ENCODE measurements around the gene NACC2.

Gene NACC2

DNA sequence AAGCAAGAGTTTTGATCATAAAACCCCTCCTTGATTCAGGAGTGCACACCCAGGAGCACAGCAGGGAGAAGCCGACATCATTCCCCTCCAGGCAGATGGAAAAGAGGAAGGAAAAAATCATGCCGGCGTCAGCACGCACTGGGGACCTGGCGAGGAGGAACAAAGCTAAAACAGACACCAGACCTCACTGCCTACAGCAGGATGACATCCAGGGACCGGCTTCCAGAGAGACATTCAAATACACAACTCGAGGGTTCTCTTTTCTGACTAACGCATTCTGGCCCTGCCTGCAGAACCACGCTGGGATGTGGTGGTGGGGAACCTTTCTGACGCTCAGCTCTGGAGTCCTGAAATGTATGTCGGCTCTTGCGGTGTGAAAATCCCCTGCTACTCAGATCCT, 136.6 kb downstream of the NACC2 start:
- H3K9me3 Mint-ChIP-seq: no peaks in the 10 kb centered on the region
- DNase-seq (ENCODE audit: low spot score in 2 of 2): no peak
- peaks cover 16% of the 10 kb centered on the region for H3K36me3 Mint-ChIP-seq (ENCODE audit: insufficient read depth)
- peak overlapping the region; percentile 7 for H3K4me3 Mint-ChIP-seq
- no peak overlapping the region for H3K27ac Mint-ChIP-seq (ENCODE audit: low read depth)
- no peak for ATAC-seq (replicated peaks; ENCODE audit: extremely low read depth, poor library complexity, severe bottlenecking)
- H3K4me1 Mint-ChIP-seq: peaks cover 33% of the 10 kb centered on the region
- no peaks in the 10 kb centered on the region for H3K27me3 Mint-ChIP-seq

DNA sequence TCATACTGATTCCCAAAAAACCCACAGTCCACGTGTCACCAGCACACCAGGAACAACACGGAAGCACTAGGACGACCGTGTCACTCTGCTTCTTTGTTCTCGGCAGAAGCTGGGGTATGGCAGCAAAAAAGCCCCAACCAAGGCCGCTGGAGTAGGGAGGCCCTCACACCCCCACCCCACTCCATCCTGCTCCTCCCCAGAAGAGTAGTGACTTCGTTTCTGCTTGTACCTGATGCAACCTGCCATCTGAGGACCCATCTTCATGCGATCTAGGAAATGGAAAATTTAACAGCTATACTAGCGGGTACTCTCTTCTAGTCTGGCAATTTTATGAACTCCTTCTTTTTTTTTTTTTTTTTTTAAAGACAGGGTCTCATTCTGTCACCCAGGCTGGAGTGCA, 137.7 kb downstream of the NACC2 start:
- H3K36me3 Mint-ChIP-seq (ENCODE audit: insufficient read depth): peaks cover 22% of the 10 kb centered on the region
- DNase-seq (ENCODE audit: low spot score in 2 of 2) (no peak), ATAC-seq (replicated peaks; ENCODE audit: extremely low read depth, poor library complexity, severe bottlenecking) (no peak)
- no peaks in the 10 kb centered on the region for H3K9me3 Mint-ChIP-seq
- H3K4me3 Mint-ChIP-seq: no peak overlapping the region
- H3K27me3 Mint-ChIP-seq: no peaks in the 10 kb centered on the region
- no peak overlapping the region for H3K27ac Mint-ChIP-seq (ENCODE audit: low read depth)
- H3K4me1 Mint-ChIP-seq: peaks cover 28% of the 10 kb centered on the region

DNA sequence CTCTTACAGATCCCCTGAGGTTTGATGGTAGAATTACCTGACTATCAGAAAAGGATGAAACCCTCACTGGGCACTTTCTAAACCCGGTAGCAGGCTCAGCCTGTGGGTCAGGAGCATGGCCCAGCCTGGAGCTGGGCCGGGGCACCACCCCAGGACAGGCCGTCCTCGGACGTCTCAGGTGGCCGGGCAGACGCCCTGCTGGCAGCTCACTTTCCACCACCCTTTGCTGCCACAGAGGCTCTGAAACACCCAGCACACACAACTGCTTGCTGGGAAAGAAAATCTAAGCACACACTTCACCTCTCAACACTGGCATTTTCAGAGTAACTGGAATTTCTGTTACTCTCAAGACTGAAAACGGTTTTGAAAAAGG, 138.3 kb downstream of the NACC2 start:
- DNase-seq (ENCODE audit: low spot score in 2 of 2) (no peak), ATAC-seq (replicated peaks; ENCODE audit: extremely low read depth, poor library complexity, severe bottlenecking) (no peak)
- H3K4me1 Mint-ChIP-seq: peaks cover 21% of the 10 kb centered on the region
- no peaks in the 10 kb centered on the region for H3K9me3 Mint-ChIP-seq
- H3K27ac Mint-ChIP-seq (ENCODE audit: low read depth): no peak overlapping the region
- no peak overlapping the region for H3K4me3 Mint-ChIP-seq
- H3K36me3 Mint-ChIP-seq (ENCODE audit: insufficient read depth): peaks cover 24% of the 10 kb centered on the region
- no peaks in the 10 kb centered on the region for H3K27me3 Mint-ChIP-seq

Measured in central memory CD8-positive, alpha-beta T cell (primary cell).